KOPT-K1 (cell line): ENCODE measurements around the gene ZNF121.
A peak's percentile ranks its signal among the peaks of the same experiment; 100 is the strongest.
"Not testable (repeated sequence)": the region's sequence is repeated elsewhere in the genome, so short reads cannot be mapped to it uniquely, and the experiment has no call there.

Source experiments
- H3K27ac ChIP-seq: fragments of 200-600 bp; sonication (generic); 2 replicates; pipeline ENCODE4 v1.5.1; 2016; ENCODE audit warnings: antibody characterized with exemption, mild to moderate bottlenecking, low read depth, low read length; ENCODE audit not compliant: poor library complexity, severe bottlenecking
- H3K36me3 ChIP-seq: fragments of 200-600 bp; sonication (generic); 2 replicates; pipeline ENCODE4 v1.5.1; 2017; ENCODE audit warnings: antibody characterized with exemption, mild to moderate bottlenecking, low read length, moderate library complexity; ENCODE audit not compliant: insufficient read depth
- H3K9me3 ChIP-seq: fragments of 200-600 bp; sonication (generic); 2 replicates; pipeline ENCODE4 v1.5.1; 2017; ENCODE audit warnings: antibody characterized with exemption, low read length, mild to moderate bottlenecking; ENCODE audit not compliant: insufficient read depth, poor library complexity, severe bottlenecking

The ZNF121 gene

GRCh38 chr19:9565900-9566705 is 18.2 kb downstream of the ZNF121 start:
- peaks cover 100% of the 10 kb centered on the region for H3K9me3 ChIP-seq
- H3K36me3 ChIP-seq = peaks cover 100% of the 10 kb centered on the region
- H3K27ac ChIP-seq = no peak overlapping the region

- H3K36me3 ChIP-seq = no peaks in the 10 kb centered on the region
- no peak overlapping the region for H3K27ac ChIP-seq
- peaks cover 58% of the 10 kb centered on the region for H3K9me3 ChIP-seq
Measured at GRCh38 chr19:9552536-9553274, 31.6 kb downstream of the ZNF121 start.

DNA sequence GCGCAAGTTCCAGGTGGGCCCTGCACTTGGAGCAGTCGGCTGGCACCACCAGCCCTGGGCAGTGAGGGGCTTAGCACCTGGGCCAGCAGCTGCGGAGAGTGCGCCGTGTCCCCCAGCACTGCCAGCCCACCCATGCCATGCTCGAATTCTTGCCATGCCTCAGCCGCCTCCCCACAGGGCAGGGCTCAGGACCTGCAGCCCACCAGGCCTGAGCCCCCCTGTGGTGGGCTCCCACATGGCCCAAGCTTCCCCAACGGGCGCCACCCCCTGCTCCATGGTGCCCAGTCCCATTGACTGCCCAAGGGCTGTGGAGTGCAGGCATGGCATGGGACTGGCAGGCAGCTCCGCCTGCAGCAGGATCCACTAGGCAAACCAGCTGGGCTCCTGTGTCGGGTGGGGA is 36.4 kb downstream of the ZNF121 start:
- no peak overlapping the region for H3K27ac ChIP-seq
- peaks cover 32% of the 10 kb centered on the region for H3K9me3 ChIP-seq
- no peaks in the 10 kb centered on the region for H3K36me3 ChIP-seq

DNA sequence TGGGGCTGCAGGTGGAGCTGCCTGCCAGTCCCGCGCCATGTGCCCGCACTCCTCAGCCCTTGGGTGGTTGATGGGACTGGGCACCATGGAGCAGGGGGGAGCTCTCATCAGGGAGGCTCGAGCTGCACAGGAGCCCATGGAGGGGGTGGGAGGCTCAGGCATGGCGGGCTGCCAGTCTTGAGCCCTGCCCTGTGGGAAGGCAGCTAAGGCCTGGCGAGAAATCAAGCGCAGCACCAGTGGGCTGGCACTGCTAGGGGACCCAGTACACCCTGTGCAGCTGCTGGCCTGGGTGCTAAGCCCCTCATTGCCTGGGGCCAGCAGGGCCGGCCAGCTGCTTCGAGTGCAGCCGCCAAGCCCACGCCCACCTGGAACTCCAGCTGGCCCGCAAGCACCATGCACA is 43.0 kb downstream of the ZNF121 start:
- not testable (repeated sequence) for H3K36me3 ChIP-seq, H3K27ac ChIP-seq
- peaks cover 19% of the 10 kb centered on the region for H3K9me3 ChIP-seq

DNA sequence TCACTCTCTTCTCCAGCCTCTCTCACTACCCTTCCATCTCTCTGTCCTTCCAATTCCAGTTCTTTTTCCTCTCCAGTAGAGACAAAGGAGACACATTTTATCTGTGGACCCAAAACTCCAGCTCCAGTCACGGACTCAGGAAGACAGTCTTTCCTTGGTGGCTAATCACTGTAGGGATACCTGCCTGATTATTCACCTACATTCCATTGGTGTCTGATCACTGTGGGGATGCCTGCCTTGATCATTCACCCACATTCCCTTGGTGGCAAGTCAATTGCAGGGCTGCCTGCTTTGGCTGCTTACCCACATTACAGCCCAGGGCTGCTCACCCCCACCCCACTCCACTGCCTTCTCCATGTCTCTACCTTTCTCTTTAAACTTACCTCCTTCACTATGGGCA is 44.4 kb downstream of the ZNF121 start:
- peaks cover 26% of the 10 kb centered on the region for H3K9me3 ChIP-seq
- peaks cover 18% of the 10 kb centered on the region for H3K36me3 ChIP-seq
- not testable (repeated sequence) for H3K27ac ChIP-seq

DNA sequence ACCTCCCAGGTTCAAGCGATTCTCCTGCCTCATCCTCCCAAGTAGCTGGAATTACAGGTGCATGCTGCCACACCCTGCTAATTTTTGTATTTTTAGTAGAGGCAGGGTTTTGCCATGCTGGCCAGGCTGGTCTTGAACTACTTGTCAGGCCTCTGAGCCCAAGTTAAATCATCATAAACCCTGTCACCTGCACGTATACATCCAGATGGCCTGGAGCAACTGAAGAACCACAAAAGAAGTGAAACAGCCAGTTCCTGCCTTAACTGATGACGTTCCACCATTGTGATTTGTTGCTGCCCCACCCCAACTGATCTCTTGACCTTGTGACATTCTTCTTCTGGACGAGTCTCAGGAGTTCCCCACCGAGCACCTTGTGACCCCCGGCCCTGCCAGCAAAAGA is 45.1 kb downstream of the ZNF121 start:
- H3K36me3 ChIP-seq = peaks cover 25% of the 10 kb centered on the region
- H3K9me3 ChIP-seq = peaks cover 26% of the 10 kb centered on the region
- H3K27ac ChIP-seq = not testable (repeated sequence)

DNA sequence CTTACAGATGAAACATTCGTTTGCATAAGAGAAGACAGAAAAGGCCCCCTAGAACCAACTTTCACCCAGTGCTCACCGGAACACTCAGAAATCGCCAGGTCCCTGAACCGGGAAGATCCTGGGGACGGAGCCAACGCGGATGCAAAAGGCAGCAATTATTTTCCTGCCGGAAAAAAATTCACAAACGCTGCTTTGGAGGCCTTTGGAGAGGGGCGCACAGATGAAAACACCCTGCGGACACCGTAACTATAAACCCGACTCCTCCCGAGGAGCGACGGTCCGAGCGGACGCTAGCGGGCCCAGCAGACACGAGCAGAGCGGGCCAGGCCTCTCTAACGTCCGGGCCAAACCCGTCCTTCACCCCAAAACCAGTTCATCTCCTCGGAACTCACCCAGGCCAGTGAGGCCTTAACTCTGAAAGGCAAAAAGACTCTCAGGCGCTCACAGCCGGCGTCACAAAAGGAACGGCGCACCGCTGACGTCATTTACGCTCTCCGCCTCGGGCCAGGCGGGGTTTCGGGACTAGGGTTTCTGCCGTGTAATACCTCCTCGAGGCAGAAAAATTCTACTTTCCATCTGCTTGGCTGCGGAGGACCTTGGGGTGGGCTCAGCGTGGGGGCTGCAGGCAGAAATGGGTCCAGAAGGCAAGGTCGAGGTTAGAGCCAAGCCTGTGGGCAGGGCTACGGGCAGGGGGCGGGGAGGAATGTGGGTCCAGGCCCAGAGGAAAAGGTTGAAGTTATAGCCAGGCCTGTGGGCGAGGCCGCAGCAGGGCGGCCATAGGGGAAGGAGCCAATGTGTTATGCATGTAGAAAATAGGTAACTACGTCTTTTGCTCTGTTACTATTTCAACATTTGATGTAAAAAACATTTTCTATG is 45.9 kb downstream of the ZNF121 start, which contains the start of gene ZNF426:
ZNF426 (minus strand) TSS at position 463 of the 876 bp plus-strand sequence. CDS start 2,413 bp downstream, outside the sequence.
- Histone ChIP-seq H3K27ac (peak within 1 kb of the TSS; percentile 68), H3K9me3 (peaks cover 34% of the 10 kb centered on the region), H3K36me3 (peaks cover 33% of the 10 kb centered on the region)

GRCh38 chr19:9535934-9536333 is 48.4 kb downstream of the ZNF121 start:
- peaks cover 58% of the 10 kb centered on the region for H3K36me3 ChIP-seq

DNA sequence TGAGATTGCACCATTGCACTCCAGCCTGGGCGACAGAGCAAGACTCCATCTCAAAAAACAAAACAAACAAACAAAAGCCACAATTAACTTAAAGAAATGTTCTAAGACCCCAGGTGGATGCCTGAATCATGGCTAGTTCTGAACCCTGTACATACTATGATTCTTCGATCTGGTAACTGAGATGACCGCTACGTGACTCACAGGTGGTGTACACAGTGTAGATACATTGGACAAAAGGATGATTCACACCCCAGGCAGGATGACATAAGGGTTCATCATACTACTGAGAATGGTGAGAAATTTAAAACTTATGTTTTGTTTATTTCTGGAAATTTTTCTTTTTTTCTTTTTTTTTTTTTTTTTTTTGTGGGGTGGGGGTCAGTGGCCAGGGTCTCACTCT is 52.4 kb downstream of the ZNF121 start:
- Histone ChIP-seq H3K27ac (no peak overlapping the region), H3K36me3 (peaks cover 98% of the 10 kb centered on the region), H3K9me3 (peaks cover 79% of the 10 kb centered on the region)

More at GRCh38 chr19:9535934-9536333, 48.4 kb downstream of the ZNF121 start:
- Histone ChIP-seq H3K9me3 (peaks cover 51% of the 10 kb centered on the region), H3K27ac (no peak overlapping the region)

DNA sequence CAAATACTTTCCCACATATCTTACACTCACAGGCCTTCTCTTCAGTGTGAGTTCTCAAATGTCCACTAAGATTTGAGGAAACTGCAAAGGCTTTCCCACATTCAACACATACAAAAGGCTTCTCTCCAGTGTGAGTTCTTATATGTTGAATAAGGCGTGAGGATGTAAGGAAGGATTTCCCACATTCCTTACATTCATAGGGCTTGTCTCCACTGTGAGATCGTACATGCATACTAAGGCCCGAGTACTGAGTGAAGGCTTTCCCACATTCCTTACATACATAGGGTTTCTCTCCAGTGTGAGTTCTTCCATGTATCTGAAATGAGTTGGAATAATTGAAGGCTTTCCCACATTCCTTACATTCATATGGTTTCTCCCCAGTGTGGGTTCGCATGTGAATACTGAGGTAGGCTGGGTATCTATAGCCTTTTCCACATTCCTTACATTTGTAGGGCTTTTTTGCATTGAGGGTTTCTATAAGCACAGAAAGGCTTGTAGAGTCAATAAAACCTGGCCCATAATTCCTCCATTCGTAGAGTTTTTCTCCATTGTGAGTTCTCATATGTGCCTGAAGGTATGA is 55.5 kb downstream of the ZNF121 start:
- Histone ChIP-seq H3K9me3 (peaks cover 100% of the 10 kb centered on the region), H3K27ac (no peak overlapping the region), H3K36me3 (peaks cover 89% of the 10 kb centered on the region)

GRCh38 chr19:9523885-9524474 is 60.3 kb downstream of the ZNF121 start:
- Histone ChIP-seq H3K9me3 (peaks cover 98% of the 10 kb centered on the region), H3K36me3 (peaks cover 55% of the 10 kb centered on the region), H3K27ac (no peak overlapping the region)
